ENCODE data around the gene ABCC4.

GRCh38 chr13:95174517-95174916 lies 126.7 kb downstream of the ABCC4 start:
- TF ChIP-seq CTCF (IDR thresholded peaks at IDR 0.05): no peak
- TF ChIP-seq POLR2A (IDR thresholded peaks at IDR 0.05): no peak
